DOHH2 (cell line): ENCODE results near the gene CDSN.

ENCODE experiments used
- CTCF ChIP-seq: fragments of 200-600 bp; sonication (generic); IDR thresholded peaks from one replicate; pipeline ENCODE4 v1.5.1; 2014; ENCODE audit warnings: antibody characterized with exemption, mild to moderate bottlenecking, low read depth, low read length; ENCODE audit not compliant: poor library complexity, severe bottlenecking
- EZH2phosphoT487 ChIP-seq: fragments of 200-600 bp; sonication (generic); IDR thresholded peaks from 2 replicates; pipeline ENCODE4 v1.6.1; 2017; ENCODE audit warnings: borderline replicate concordance, mild to moderate bottlenecking, antibody characterized with exemption, low read length, moderate library complexity, mixed read lengths

- TF ChIP-seq CTCF (no peak), EZH2phosphoT487 (no peak)
These were observed 41.2 kb upstream of the CDSN start for GRCh38 chr6:31161216-31162126.
